Esophagus mucosa (tissue), 1 donor: ENCODE data around the gene AIRE. TPM values are rescaled to one million over a fixed set of nuclear protein-coding genes. Genes with fewer than 3 reads are reported as not detected.
"Not testable (repeated sequence)": the region's sequence is repeated elsewhere in the genome, so short reads cannot be mapped to it uniquely, and the experiment has no call there.

Experiments
- ATAC-seq: fragments of 200-7000 bp; cut with Tn5 transposase; one replicate; pipeline ENCODE4 v1.9.1; 2020
- total RNA-seq: library from RNA; stranded (reverse); gene quantifications from one replicate; pipeline ENCODE4 v1.2.4, GENCODE V29; 2023
- donor health status: DM: yes; HTN: yes; CAD: no.

Gene AIRE
- total RNA-seq, 1 donor from 2014 or later = not detected

GRCh38 chr21:44338971-44339910, 53.6 kb downstream of the AIRE start, which contains the start of gene CFAP410:
Gene CFAP410 (minus strand): TSS chr21:44339390. CDS start chr21:44339194, 196 bp downstream.
- peak; percentile 91 for ATAC-seq

GRCh38 chr21:44341726-44342458, 56.2 kb downstream of the AIRE start:
- ATAC-seq = not testable (repeated sequence)

- not testable (repeated sequence) for ATAC-seq
Observed at GRCh38 chr21:44342981-44343380, 57.3 kb downstream of the AIRE start.

GRCh38 chr21:44344541-44345183, 59.0 kb downstream of the AIRE start:
- peak; percentile 18 for ATAC-seq

GRCh38 chr21:44345495-44345894, 59.8 kb downstream of the AIRE start:
- ATAC-seq = no peak

GRCh38 chr21:44347911-44348451, 62.3 kb downstream of the AIRE start:
- ATAC-seq = no peak

Other genes with a start within 250 kb of the AIRE start
- gene PWP2, start 178.5 kb upstream of the AIRE start, total RNA-seq = 2.5 TPM
- gene GATD3, start 152.2 kb upstream of the AIRE start, total RNA-seq = 3.3 TPM
- gene ICOSLG, start 44.9 kb upstream of the AIRE start, total RNA-seq = 2.6 TPM
- not detected for gene DNMT3L, start 24.0 kb upstream of the AIRE start, total RNA-seq
- gene PFKL, start 14.2 kb downstream of the AIRE start, total RNA-seq = 104 TPM
- gene CFAP410, start 53.5 kb downstream of the AIRE start, total RNA-seq = 7.1 TPM
- gene TRPM2, start 67.7 kb downstream of the AIRE start, total RNA-seq = 1.2 TPM
- 0.72 TPM for gene LRRC3, start 169.6 kb downstream of the AIRE start, total RNA-seq